NCI-H82 treated with DMSO at 0.1 percent for 48 hours (cell line): ENCODE results near the gene NRXN3.

Source experiments
- DNase-seq: peaks from one replicate; lab custom pipeline; 2025; ENCODE audit not compliant: unreplicated experiment; lab: John Stamatoyannopoulos, UW

NRXN3 gene

DNA sequence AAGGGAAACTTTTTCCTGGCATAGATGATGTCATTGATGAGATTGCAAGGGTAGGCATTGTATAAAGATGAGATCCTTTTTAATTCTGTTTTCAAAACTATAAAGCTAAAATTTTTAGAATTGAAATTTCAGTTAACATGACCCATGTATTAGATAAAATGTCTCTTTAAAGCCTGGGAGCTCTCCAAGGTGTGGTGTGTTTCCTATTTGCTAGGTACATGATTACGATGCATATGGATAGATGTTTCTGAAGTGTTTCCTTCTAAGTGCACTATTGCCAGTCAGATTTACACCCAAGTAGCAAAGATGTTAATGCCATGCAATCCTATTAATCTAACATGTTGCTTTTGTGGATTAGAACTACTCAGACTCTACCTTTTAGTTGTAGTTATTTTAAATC is 1206.4 kb downstream of the NRXN3 start:
- DNase-seq, result peak; percentile 2

DNA sequence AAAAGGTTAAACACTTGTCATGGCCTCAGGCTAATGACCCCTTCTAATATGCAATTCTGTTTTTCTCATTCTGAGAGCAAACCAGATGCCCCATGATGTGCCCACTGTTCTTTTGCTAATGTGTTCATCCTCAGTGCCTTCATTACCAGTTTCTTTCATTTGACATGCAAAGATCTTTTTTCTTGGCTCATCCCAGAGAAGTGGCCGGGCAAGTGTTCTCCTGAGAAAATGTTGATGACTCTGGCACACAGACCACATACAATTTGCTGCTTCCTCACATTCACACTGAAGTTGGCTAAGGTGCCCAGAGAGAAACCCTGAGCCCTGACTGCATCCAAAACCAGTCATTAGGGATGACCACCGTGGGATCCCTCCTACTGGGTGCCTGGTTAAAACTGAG is 1207.8 kb downstream of the NRXN3 start:
- DNase-seq, result no peak

DNA sequence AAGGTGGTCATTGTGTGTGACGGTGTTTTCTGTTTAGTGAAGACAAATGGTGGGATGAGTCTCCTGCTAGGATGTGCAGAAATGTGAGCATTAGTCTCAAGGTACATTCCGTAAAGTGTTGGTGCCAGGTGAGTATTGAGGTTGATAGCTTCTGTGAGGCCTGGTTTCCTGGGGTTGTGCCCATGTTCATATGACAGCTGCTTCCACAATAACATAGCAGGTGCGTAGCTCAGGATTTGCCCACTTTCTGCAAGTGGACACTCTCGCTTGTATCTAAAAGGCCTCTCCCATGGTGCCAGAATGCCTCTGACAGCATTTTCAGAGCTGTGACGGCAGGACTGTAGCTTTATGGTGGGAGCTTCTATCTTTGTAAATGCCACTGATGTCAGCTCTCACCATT is 1209.1 kb downstream of the NRXN3 start:
- no peak for DNase-seq

DNA sequence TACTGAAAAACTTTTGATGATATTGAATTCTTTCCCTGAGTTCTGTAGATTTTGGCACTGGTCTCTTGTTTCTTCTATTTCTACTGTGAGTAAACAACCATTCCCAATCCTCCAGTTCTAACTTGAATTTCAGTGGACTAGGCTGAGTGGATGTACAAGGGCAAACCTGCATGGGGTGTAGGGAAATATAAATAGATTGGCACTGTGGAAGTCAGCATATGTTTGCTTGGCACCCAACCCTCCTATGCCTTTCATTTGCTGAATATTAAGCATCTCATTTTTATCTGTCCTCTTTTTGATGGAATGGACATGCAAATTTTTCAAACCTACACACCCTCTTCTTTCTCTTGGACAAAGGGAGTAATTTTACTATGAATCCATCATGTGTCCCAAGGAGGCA is 1212.9 kb downstream of the NRXN3 start:
- no peak for DNase-seq

DNA sequence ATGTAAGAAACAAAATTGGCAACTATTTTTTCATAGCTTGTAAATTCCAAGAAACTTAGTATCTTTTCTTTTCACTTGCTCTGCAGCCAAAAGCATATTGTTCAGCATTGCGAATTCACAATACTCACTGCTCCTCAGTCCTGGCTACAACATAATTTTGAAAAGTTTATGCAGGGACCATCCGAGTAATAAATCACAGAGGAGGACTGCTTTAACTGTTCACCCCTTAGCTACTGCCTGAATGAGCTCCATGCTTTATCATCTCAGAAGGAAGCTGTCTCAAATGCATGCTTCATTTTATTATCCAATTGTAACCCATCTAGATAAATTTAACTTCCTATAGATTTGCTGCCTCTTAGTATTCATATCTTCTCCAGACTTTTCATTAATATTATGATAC is 1213.3 kb downstream of the NRXN3 start:
- no peak for DNase-seq

DNA sequence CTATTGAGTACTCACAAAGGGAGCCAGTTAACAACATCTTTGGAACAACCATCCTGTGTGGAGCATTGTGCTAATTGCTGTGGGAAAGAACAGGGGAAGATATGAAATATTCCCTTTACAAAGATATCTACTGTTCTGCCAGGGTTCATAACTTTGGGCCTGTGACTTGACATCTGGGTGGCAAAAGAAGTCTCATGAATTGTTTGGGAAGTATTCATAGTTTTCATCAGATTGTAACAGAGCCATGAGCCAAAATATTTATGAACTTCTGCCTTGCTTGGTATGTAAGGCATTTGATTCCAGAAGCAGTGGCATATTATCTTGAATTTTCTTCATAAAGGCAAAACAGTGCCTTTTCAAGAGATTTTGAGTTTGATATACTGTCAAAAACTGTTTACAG is 1224.9 kb downstream of the NRXN3 start:
- no peak for DNase-seq

DNA sequence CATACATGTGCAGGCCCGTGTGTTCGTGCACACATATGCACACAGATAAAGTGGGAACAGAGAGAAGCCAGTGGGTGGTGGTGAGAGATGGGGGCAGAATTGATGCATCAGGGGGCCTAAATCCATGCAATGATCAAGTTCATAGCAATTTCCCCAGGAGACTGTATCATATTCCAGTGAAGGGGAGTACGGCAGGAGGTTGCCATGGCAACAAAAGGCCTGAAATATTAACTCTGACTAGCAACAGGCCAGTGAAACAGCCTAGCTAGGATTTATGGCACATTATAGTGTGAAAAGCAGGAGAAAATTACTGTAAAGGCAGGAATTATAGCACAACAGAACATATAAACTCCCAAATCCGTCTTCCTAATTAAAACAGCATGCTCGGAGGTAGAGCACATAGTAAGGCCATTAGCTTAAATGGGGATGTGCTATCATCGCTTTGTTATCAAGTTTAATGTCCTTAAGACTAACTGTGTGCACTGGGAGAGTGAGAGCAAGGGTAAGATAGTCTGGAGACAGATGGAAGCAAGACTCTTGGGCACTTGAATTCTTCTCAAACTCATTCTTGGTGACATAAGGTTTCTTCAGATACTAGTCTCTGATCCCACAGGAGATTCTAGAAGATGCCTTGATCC is 1234.8 kb downstream of the NRXN3 start:
- no peak for DNase-seq

DNA sequence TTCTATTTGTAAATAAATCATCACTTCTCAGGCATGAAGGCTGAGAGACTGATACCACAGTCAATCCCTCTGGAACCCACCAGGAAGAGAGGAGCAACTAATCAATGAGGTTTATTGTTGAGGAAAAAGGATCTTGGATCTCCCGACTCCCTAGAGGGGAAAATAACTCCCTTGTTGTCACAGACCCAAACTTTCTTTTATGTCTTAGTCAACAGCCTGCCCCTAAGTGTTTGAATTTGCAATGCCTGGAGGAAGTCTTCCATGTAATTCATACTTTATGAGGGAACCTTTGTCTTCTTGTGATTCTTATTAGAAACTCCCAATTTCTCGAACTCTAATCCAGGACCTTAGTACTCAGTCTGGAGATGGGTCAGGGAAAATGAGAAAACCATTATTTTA is 1235.3 kb downstream of the NRXN3 start:
- no peak for DNase-seq

DNA sequence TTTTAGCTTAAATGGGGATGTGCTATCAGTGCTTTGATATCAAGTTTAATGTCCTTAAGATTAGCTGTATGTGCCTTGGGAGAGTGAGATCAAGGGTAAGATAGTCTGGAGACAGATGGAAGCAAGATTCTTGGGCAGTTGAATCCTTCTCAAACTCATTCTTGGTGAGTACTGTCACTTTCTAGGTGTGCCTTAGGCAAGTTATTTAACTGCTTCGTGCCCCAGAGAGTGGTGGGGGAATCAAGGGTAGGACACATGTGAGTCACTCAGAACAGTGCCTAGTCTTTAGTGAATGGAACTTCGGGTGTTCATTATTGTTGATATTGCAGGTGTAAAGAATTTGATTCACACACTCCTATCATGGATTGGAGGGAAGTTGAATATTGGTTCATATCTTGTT is 1237.4 kb downstream of the NRXN3 start:
- DNase-seq, result no peak

DNA sequence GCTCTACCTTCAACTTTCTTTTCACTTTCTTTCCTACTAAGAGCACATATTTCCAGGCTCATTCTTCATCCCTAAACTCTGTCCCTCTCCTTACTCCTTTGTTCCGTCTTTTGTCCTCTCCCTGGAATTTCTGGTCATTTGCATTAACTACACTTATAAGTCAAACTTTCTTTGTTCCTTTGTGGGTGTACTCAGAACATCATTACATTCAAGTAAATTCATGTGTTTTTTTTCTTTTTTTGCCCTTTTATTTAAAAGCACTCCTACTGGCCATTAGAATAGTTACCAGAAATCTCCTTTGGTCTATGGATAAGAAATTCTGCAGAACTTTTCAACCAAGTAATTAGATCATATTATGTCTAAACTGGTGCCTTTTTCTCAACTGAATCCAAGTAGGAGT is 1238.5 kb downstream of the NRXN3 start:
- DNase-seq, result no peak

DNA sequence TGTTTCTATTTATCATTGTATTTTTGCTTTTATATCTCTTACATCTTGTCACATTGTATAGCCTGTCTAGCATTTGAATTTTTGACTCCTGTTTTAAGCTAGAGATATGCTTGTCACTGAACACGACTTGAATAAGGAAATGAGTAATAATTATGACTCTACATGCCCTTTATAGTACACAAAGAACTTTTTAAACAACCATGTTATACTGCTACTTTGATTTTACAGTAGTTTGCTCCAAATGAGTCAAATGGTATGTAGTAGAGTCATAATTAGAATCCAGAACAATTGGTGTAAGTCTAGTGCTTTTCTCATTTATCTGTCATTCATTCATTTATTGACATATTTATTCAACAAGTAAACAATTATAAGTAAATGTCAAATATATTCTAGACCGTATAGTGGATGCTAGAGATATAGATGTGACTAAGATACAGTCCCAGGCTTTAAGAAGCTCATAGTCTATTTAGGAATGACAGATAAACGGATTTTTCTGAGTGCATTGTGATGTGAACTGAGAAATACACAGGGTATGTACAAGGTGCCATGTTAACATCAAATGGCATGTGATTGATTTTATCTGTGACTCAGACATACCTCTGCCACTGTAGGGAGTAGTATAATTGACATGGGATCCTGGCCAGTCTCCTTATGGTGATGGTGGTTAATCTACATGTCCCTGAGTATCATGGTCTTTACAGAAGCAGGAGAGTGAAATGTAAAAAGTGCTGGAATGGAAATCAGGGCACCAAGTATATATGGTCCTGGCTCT is 1241.4 kb downstream of the NRXN3 start:
- no peak for DNase-seq

DNA sequence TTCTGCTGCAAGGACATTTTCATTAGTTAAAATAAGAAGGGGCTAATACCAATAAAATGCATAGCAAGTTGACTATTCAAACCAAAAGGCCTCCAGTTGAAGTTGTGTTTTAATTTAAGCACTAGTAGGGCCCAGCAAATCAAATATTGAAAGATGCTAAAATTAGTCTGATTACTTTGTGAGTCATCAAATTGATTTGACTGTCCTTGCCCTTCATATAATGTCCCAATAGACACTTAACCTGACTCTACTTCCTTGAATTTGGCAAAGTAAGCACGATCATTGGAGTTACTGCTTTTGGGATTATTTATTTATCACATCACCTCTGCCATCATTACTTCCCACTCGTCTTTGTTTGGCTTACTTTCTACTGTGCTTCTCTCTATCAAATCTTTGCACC is 1242.6 kb downstream of the NRXN3 start:
- DNase-seq, result no peak

DNA sequence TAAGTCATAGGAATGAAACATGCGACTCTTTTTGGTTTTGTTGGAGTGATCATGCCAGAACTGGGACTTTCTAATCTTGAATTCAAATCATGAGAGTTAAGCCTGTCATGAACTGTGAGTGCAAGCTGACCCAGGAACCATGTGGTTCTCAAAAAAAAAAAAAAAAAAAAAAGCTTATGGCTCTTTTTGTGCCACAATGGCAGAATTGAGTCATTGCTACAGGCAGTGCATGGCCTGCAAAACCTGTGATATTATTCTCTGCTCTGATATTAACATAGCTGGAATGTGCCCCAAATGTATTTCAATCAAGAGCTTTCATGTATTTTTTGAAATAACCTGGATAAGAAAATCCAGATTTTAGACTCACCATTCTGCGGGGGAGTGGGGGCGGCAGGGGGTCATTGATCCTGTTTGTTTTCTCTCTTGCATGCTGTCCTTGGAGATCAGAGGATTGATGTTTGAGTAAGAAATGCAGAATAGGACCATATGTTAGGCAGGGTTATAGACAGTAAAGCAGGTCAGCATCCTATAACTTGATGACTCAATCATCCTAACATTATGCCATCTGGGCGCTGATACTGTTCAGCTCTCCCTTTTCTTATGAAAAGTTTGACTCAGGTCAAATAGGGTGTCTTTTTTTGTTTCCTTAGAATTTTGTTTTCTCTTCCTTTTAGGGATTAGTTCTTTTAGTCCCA is 1243.7 kb downstream of the NRXN3 start:
- DNase-seq, result peak; percentile 16

DNA sequence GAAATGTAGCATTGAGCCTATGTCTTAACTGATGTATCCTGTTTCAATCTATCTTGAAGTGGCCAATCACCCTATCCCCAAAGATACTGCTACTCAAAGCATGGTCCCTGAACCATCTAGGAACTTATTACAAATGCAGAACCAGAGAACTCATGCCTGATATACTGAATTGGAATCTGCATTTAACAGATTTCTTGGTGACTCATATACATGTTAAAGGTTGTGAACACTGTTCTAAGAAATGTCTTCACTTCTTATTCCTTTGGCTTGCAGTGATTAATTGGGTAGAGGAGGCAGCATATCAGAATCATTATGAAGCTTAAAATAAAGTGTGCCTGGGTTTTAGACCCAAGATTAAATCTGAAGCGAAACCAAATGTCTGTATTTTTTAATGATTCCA is 1245.6 kb downstream of the NRXN3 start:
- DNase-seq, result no peak

DNA sequence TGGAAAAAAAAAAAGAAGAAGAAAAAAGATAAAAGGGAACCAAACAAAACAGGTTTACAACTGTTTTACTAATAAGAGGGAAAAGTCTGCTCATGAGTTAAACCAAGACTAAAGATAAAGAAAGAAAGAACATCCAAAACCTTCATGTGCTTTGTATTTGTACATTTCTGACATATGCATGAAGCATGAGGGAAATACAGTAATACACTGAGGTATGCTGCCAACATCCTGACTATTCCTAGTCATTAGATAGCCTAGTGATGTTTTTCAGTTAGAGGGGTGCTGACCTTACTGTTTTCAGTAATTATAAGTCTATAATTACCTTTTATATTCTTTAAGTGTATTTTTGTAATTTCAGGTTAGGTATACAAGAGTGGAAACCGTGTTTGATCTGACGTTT is 1247.8 kb downstream of the NRXN3 start:
- DNase-seq, result no peak

DNA sequence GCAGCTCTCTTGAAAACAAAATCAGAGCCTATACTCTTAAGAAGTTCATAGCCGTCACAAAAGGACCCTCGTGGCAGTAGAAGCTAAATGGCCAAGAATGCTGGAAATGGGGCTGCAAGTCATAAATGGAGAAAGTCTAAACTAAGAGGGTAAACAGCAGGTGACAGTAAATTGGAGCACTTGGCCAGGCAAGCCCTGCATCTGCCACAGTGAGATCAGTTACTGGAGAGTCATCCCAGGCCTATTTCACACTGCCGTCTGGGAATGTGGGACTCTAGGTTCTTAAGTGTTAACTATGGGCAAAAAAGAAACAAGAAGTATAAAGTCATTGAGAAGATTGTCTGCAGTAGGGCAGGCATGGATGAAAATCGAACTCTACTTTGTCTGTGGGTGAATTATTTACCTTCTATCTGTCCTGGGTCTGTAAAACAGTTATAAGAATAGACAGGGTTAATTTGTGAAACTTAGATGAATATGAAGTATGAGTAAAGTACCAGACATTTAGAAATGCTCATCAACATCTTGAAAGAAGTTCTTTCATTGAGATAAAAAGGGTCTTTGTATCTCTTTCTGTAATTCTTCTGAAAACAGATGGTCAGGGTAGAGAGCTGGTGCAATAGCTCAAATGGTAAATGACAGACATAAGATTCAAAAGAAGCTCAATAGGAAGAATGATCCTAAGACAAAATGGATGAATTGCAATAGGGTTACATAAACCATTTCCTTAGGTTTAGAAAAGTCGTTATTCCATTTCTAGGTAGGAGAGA is 1248.7 kb downstream of the NRXN3 start:
- no peak for DNase-seq

DNA sequence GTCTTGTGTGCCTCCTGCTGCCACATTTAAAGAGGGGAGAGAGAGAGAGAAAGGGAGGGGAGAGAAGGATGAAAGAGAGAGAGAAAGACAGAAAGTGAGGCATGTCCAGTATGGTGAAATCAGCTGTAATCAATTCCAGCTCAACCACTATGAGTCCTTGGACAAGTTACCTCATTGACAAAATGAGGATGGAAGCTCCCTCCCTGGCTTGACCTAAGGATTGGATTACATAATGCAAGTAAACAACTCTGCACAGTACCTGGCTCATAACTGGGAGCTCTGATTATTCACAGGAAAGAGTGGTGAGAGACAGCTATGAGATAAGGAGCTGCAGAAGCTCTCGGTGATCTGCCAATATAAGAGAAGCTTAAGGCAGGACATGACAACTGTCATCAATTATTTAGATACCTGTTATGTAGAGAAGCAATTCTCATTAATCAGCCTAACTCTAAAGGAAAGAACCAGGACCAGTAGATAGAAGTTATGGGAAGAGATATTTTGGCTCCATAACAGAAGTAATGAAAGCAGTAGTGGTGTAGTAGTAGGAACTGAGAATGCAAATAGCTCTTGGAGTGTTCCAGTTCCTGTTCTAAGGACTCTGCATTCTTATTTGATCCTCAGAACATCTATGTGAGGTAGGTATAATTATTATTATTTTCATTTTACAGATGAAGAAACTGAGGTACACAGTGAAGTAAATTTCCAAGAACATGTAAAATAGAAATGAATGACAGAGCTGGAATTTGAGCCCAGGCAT is 1249.6 kb downstream of the NRXN3 start:
- no peak for DNase-seq

DNA sequence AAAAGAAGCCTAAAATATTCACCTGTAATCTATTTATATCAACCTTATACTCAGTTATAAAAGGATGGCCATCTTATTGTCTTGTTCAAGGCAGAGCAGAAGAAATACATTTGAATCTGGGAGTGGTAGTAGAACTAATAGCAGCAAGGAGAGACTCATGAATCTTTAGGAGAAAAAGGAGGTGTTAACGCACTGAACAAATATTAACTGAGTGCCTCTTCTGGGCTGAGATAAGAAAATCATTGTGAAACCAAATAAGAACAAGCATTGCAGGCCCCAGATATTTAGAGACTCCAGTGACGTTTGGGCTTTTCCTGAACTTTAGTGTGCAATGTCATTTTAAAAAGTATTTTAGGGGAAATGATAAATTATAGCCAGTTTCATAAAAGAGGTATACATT is 1250.6 kb downstream of the NRXN3 start:
- DNase-seq, result no peak

DNA sequence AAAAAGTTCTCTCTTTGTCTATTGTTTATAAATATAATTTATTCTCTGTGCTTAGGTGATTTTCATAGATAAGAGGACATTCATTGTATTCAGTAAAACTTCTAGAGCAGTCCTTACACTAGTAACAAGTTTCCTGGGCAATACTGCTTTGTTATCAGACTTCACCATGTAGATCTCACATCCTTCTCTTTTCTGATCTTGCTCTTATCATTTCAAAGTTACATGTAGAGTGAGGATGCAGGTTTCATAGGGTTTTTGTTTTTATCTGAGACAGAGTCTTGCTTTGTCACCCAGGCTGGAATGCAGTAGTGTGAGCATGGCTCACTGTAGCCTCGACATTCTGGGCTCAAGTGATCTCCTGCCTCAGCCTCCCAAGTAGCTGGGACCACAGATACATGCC is 1251.6 kb downstream of the NRXN3 start:
- no peak for DNase-seq

DNA sequence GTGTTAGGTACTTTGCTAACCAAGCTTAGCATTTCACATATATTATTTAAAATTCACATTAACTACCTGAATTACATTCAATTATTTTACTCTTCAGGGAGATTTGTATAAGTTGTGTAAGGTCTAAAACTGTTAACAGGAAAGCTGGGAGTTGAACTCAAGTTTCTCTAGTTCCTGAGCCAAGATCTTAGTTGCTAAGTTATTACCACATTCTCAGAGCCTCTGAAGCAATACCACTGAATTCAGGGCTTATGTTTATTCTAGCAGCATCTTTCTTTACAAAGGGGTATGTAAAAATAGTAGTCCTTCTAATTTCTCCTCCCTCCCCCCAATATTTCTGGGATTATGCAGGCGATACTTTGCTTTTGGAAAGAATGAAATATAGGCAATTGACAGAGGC is 1254.3 kb downstream of the NRXN3 start:
- DNase-seq, result no peak
